K562 (cell line): Measurements from ENCODE around the gene DCAF5. TPM values are rescaled to one million over a fixed set of nuclear protein-coding genes. Genes with fewer than 3 reads are reported as not detected.

Experiments used
- ATAC-seq: fragments of 200-7000 bp; cut with Tn5 transposase; 3 replicates; pipeline ENCODE4 v1.9.1; 2020; ENCODE audit warnings: moderate library complexity
- BruUV-seq: library from RNA; stranded (reverse); fragments of 400-500 nt; replicated peaks from 2 replicates; lab custom pipeline; 2021; lab: Mats Ljungman, UMichigan
- CTCF ChIA-PET: fragments of 300-600 bp; formaldehyde crosslinking; extraction: SDS; loops from one replicate; lab custom pipeline; 2021; ENCODE audit warnings: low intra/inter-chr PET ratio; lab: Yijun Ruan, JAX
- POLR2A ChIA-PET: fragments of 300-600, 350-650 bp; sonication (Branson Sonifier 250); formaldehyde crosslinking; extraction: SDS; loops from one replicate; lab custom pipeline; 2021; ENCODE audit warnings: antibody characterized with exemption, inconsistent platforms; lab: Yijun Ruan, JAX
- DNase-seq, 4 experiments: peaks; one replicate each; pipeline versions ENCODE4 v3.0.0 to v3.0.0-alpha.2; 2011 to 2018; ENCODE audit warnings: low spot score in 3 of 4, mixed read lengths in 3 of 4; ENCODE audit errors: extremely low read depth in 1 of 4
- FAIRE-seq: peaks from 2 replicates; lab custom pipeline; 2011; peaks lifted over from hg19 to GRCh38; lab: Jason Lieb, UNC
- H2AFZ ChIP-seq: 2 replicates; pipeline ENCODE4 v1.6.0; 2011; ENCODE audit warnings: low read depth, low read length, control low read depth, inconsistent platforms
- H3K27ac ChIP-seq: fragments of 200-600 bp; 3 replicates; pipeline ENCODE4 v1.8.0; 2011; ENCODE audit warnings: low read depth, mild to moderate bottlenecking, control low read depth, inconsistent platforms, low read length, moderate library complexity, mixed read lengths; ENCODE audit errors: extremely low read depth
- H3K27me3 ChIP-seq, 2 experiments: fragments of 300-600 bp in 1 of 2; 2 replicates in 1 of 2; 3 replicates in 1 of 2; pipeline versions ENCODE4 v1.6.0 to v1.8.0; 2011; ENCODE audit warnings: inconsistent platforms in 2 of 2, low read length in 2 of 2, mild to moderate bottlenecking in 1 of 2, mixed read lengths in 1 of 2, moderate library complexity in 1 of 2; ENCODE audit not compliant: control insufficient read depth in 2 of 2, insufficient read depth in 2 of 2
- H3K36me3 ChIP-seq: fragments of 300-600 bp; 3 replicates; pipeline ENCODE4 v1.8.0; 2011; ENCODE audit warnings: mild to moderate bottlenecking, low read length, inconsistent platforms; ENCODE audit not compliant: control insufficient read depth, insufficient read depth
- H3K4me1 ChIP-seq, 2 experiments: fragments of 200-600 bp in 1 of 2; replicated peaks in 1 of 2; 2 replicates in 1 of 2; 3 replicates in 1 of 2; pipeline versions ENCODE4 v1.5.1 to v1.8.0; 2011; ENCODE audit warnings: inconsistent platforms in 2 of 2, low read length in 2 of 2, mild to moderate bottlenecking in 1 of 2, mixed read lengths in 1 of 2, moderate library complexity in 1 of 2; ENCODE audit not compliant: control insufficient read depth in 2 of 2, insufficient read depth in 2 of 2
- H3K4me2 ChIP-seq: 2 replicates; pipeline ENCODE4 v1.6.1; 2011; ENCODE audit warnings: low read length, control low read depth, inconsistent platforms, mixed read lengths; ENCODE audit not compliant: insufficient read depth
- H3K4me3 ChIP-seq: fragments of 200-600 bp; sonication (generic), shearing (Covaris generic); 2 replicates; pipeline ENCODE4 v1.5.1; 2016; ENCODE audit warnings: control low read depth, inconsistent platforms
- H3K79me2 ChIP-seq: fragments of 200-600 bp; 3 replicates; pipeline ENCODE4 v1.8.0; 2011; ENCODE audit warnings: low read length, inconsistent platforms; ENCODE audit not compliant: control insufficient read depth, insufficient read depth
- H3K9ac ChIP-seq, 2 experiments: 2 replicates each; pipeline versions ENCODE4 v1.6.0 to v1.6.1; 2011; ENCODE audit warnings: low read depth in 2 of 2, low read length in 2 of 2, control low read depth in 1 of 2, inconsistent platforms in 1 of 2, mild to moderate bottlenecking in 1 of 2, mixed read lengths in 1 of 2; ENCODE audit not compliant: insufficient read depth in 1 of 2
- H3K9me1 ChIP-seq: one replicate; pipeline ENCODE4 v1.6.0; 2011; ENCODE audit warnings: inconsistent platforms, mild to moderate bottlenecking, low read length, moderate library complexity; ENCODE audit not compliant: control insufficient read depth, insufficient read depth
- H3K9me3 ChIP-seq: replicated peaks from 2 replicates; pipeline ENCODE4 v1.5.1; 2011; ENCODE audit warnings: low read depth, low read length, inconsistent platforms; ENCODE audit not compliant: control insufficient read depth, insufficient read depth
- H4K20me1 ChIP-seq: replicated peaks from 2 replicates; pipeline ENCODE4 v1.6.1; 2011; ENCODE audit warnings: low read length, inconsistent platforms, mixed read lengths; ENCODE audit not compliant: control insufficient read depth, insufficient read depth
- FOXP1 ChIP-seq: sonication (generic); formaldehyde crosslinking; IDR thresholded peaks from 2 replicates; pipeline ENCODE4 v1.8.0; 2022; ENCODE audit warnings: mild to moderate bottlenecking, missing genetic modification reagents
- JUND ChIP-seq, 2 experiments: IDR thresholded peaks; 2 replicates in 1 of 2; 3 replicates in 1 of 2; pipeline ENCODE4 v1.6.1; 2011; ENCODE audit warnings: borderline replicate concordance in 2 of 2, low read depth in 2 of 2, low read length in 2 of 2, improper control_type of control experiment in 1 of 2, missing biosample characterization in 1 of 2, missing genetic modification characterization in 1 of 2, missing genetic modification reagents in 1 of 2
- MEIS2 ChIP-seq: fragments of 450-650 bp; IDR thresholded peaks from 2 replicates; pipeline ENCODE4 v1.6.1; 2014; ENCODE audit warnings: mild to moderate bottlenecking; ENCODE audit not compliant: partially characterized antibody
- MTF1 ChIP-seq: fragments of 250-450 bp; sonication (Bioruptor Pico); IDR thresholded peaks from 2 replicates; pipeline ENCODE4 v1.9.0; 2021; ENCODE audit warnings: moderate library complexity, mild to moderate bottlenecking, inconsistent platforms, borderline replicate concordance
- PRPF4 ChIP-seq: fragments of 200-400 bp; formaldehyde crosslinking; IDR thresholded peaks from one replicate; pipeline ENCODE4 v1.6.1; 2017; ENCODE audit warnings: low read length, low read depth, mild to moderate bottlenecking; ENCODE audit not compliant: insufficient read depth, poor library complexity, severe bottlenecking
- RB1 ChIP-seq: fragments of 450-650 bp; IDR thresholded peaks from 2 replicates; pipeline ENCODE4 v1.6.1; 2017; ENCODE audit warnings: low read depth, mild to moderate bottlenecking
- SMAD2 ChIP-seq: fragments of 150-350 bp; IDR thresholded peaks from 2 replicates; pipeline ENCODE4 v1.6.1; 2014; ENCODE audit warnings: low read depth, mild to moderate bottlenecking, low read length
- ZNF253 ChIP-seq: fragments of 250-450 bp; sonication (Bioruptor Pico); conservative IDR thresholded peaks from 2 replicates; pipeline ENCODE4 v1.6.1; 2021; ENCODE audit warnings: mild to moderate bottlenecking
- ZNF780A ChIP-seq: fragments of 250-450 bp; sonication (Bioruptor Pico); IDR thresholded peaks from 2 replicates; pipeline ENCODE4 v1.5.0; 2021; ENCODE audit warnings: mild to moderate bottlenecking
- WGBS: fragments of 100-300 bp; shearing (Covaris generic); methylation state at CpG from one replicate; pipeline ENCODE4 v1.1.6; 2016; ENCODE audit warnings: low coverage, mixed read lengths; ENCODE audit not compliant: insufficient coverage; ENCODE audit errors: missing lambda C conversion rate; 5-methylcytosine and 5-hydroxymethylcytosine counted together
- in situ Hi-C: fragments of 300-500 bp; cut with MboI; formaldehyde crosslinking; loops from 4 replicates; pipeline ENCODE4 v1.15.0; 2018; ENCODE audit warnings: inconsistent platforms, mixed read lengths
- intact Hi-C: fragments of 100-400 bp; cut with micrococcal nuclease; formaldehyde crosslinking; loops from 2 replicates; pipeline ENCODE4 v1.14.2; 2022
- polyA plus RNA-seq, 8 experiments: library from polyadenylated mRNA; depleted of rRNA in 4 of 8; stranded (reverse) in 5 of 8; unstranded in 3 of 8; fragments of >200 nt; fragmentation: Nextera tagmentation in 2 of 8; fragmentation: Illumina TruSeq in 1 of 8; extraction: Ambion mirVana in 2 of 8; extraction: Trizol in 1 of 8; gene quantifications; 2 replicates each; pipeline versions ENCODE4 v1.2.1 to v1.2.3, GENCODE V29; 2011 to 2014; ENCODE audit warnings: inconsistent platforms in 1 of 8, missing spikeins in 1 of 8
- total RNA-seq, 7 experiments: library from RNA; depleted of rRNA in 6 of 7; stranded (reverse); fragments of >200 nt in 6 of 7; fragmentation: Illumina TruSeq in 2 of 7; extraction: Trizol in 2 of 7; gene quantifications; 2 replicates each; pipeline versions ENCODE4 v1.2.1 to v1.2.3, GENCODE V29; 2011 to 2021; ENCODE audit warnings: low replicate concordance in 1 of 7
- TF ChIP-seq, protein P1 (sequence below): fragments of 450-650 bp; IDR thresholded peaks from 2 replicates; pipeline ENCODE4 v1.6.1; 2016; ENCODE audit warnings: low read depth

Gene DCAF5
- total and polyA plus RNA-seq, 9 of the 15 experiments (the other 6 are each of a cell fraction or from before 2014, with no cell fraction given), result 5.6 to 24.1 (median 12.7) TPM

- peak in 2 of 4 experiments; percentile 23 for DNase-seq
- intact Hi-C loops, result no loop called here
- Histone ChIP-seq H3K9me3 (no peaks in the 10 kb centered on the region), H3K4me3 (no peak overlapping the region), H3K9me1 (no peaks in the 10 kb centered on the region), H3K79me2 (no peaks in the 10 kb centered on the region), H3K27ac (no peak overlapping the region), H2AFZ (no peak overlapping the region), H3K4me2 (no peak overlapping the region), H3K4me1 (peaks cover 4 to 16% of the 10 kb centered on the region in 2 experiments; a peak in 3 of 5 replicates), H3K36me3 (no peaks in the 10 kb centered on the region), H4K20me1 (no peaks in the 10 kb centered on the region), H3K27me3 (peaks cover 4 to 7% of the 10 kb centered on the region in 2 experiments; a peak in 4 of 5 replicates), H3K9ac (0 out of 4 replicates have a peak overlapping the region, but pooled peaks of 1 of the 2 experiments have one; percentile 16)
- 24% methylated on average over 10 of the region's 10 CpGs for WGBS
- CTCF ChIA-PET, result no interaction called here
- in situ Hi-C loops, result no loop called here
- ATAC-seq, result peak; percentile 82
- BruUV-seq, result no TSS peak
- POLR2A ChIA-PET, result interaction anchor here (0.7 to 1.3 kb wide), 5 partner anchors 9 to 15 kb away, joined by 3 to 4 read pairs (median 3); no protein-coding TSS in a partner anchor
- FAIRE-seq, result no peak
- no peak for TF ChIP-seq MTF1
- TF ChIP-seq SMAD2, result no peak
- no peak for TF ChIP-seq ZNF780A (CRISPR knock-in tag)
- TF ChIP-seq, protein P1, sequence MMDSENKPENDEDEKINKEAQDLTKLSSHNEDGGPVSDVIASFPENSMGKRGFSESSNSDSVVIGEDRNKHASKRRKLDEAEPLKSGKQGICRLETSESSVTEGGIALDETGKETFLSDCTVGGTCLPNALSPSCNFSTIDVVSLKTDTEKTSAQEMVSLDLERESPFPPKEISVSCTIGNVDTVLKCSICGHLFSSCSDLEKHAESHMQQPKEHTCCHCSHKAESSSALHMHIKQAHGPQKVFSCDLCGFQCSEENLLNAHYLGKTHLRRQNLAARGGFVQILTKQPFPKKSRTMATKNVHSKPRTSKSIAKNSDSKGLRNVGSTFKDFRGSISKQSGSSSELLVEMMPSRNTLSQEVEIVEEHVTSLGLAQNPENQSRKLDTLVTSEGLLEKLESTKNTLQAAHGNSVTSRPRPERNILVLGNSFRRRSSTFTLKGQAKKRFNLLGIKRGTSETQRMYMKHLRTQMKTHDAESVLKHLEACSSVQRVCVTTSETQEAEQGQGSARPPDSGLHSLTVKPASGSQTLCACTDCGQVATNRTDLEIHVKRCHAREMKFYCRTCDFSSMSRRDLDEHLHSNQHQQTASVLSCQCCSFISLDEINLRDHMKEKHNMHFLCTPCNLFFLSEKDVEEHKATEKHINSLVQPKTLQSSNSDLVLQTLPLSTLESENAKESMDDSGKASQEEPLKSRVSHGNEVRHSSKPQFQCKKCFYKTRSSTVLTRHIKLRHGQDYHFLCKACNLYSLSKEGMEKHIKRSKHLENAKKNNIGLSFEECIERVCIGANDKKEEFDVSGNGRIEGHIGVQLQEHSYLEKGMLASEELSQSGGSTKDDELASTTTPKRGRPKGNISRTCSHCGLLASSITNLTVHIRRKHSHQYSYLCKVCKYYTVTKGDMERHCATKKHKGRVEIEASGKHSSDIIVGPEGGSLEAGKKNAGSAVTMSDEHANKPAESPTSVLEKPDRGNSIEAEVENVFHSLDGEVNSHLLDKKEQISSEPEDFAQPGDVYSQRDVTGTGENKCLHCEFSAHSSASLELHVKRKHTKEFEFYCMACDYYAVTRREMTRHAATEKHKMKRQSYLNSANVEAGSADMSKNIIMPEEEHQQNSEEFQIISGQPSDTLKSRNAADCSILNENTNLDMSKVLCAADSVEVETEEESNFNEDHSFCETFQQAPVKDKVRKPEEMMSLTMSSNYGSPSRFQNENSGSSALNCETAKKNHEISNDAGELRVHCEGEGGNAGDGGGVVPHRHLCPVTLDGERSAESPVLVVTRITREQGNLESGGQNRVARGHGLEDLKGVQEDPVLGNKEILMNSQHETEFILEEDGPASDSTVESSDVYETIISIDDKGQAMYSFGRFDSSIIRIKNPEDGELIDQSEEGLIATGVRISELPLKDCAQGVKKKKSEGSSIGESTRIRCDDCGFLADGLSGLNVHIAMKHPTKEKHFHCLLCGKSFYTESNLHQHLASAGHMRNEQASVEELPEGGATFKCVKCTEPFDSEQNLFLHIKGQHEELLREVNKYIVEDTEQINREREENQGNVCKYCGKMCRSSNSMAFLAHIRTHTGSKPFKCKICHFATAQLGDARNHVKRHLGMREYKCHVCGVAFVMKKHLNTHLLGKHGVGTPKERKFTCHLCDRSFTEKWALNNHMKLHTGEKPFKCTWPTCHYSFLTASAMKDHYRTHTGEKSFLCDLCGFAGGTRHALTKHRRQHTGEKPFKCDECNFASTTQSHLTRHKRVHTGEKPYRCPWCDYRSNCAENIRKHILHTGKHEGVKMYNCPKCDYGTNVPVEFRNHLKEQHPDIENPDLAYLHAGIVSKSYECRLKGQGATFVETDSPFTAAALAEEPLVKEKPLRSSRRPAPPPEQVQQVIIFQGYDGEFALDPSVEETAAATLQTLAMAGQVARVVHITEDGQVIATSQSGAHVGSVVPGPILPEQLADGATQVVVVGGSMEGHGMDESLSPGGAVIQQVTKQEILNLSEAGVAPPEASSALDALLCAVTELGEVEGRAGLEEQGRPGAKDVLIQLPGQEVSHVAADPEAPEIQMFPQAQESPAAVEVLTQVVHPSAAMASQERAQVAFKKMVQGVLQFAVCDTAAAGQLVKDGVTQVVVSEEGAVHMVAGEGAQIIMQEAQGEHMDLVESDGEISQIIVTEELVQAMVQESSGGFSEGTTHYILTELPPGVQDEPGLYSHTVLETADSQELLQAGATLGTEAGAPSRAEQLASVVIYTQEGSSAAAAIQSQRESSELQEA, result no peak
- no peak for TF ChIP-seq PRPF4
- peak; percentile 17; the same call in 1 of the 2 replicates for TF ChIP-seq JUND (IDR thresholded peaks at IDR 0.05; ENCODE audit: borderline replicate concordance, low read depth, low read length)
- no peak for TF ChIP-seq JUND (tag; IDR thresholded peaks at IDR 0.05; ENCODE audit: borderline replicate concordance, low read depth, low read length)
- no peak for TF ChIP-seq RB1
- no peak for TF ChIP-seq FOXP1 (CRISPR knock-in tag)
- no peak for TF ChIP-seq ZNF253 (CRISPR knock-in tag)
- TF ChIP-seq MEIS2, result peak; percentile 46
These were observed 116.0 kb downstream of the DCAF5 start for GRCh38 chr14:69036757-69037506.
